Stimulated activated naive CD8-positive, alpha-beta T cell treated with anti-CD3 and anti-CD28 coated beads, Interleukin-15, amount 100 ng/mL, for 72 hours (primary cell): Measurements from ENCODE around the gene POU3F2.

Source experiments
- ATAC-seq: fragments of 150-1000 bp; cut with Tn5 transposase; 2 replicates; pipeline ENCODE4 v1.10.0; 2021; ENCODE audit warnings: mild to moderate bottlenecking, moderate library complexity
- DNase-seq, 2 donors: peaks; one replicate each; pipeline ENCODE4 v3.0.0; 2021 to 2022
- H3K27ac Mint-ChIP-seq, 2 donors: one replicate each; pipeline ENCODE4 v1.8.0; 2022; ENCODE audit warnings: mild to moderate bottlenecking in 2 of 2, mixed read lengths in 2 of 2, moderate library complexity in 2 of 2
- H3K27me3 Mint-ChIP-seq: one replicate; pipeline ENCODE4 v1.8.0; 2022; ENCODE audit warnings: mixed read lengths
- H3K4me1 Mint-ChIP-seq: one replicate; pipeline ENCODE4 v1.8.0; 2022; ENCODE audit warnings: mild to moderate bottlenecking, mixed read lengths
- H3K4me3 Mint-ChIP-seq, 2 donors: one replicate each; pipeline ENCODE4 v1.8.0; 2022; ENCODE audit warnings: mild to moderate bottlenecking in 2 of 2, mixed read lengths in 2 of 2, moderate library complexity in 1 of 2
- H3K9me3 Mint-ChIP-seq, 2 donors: one replicate each; pipeline ENCODE4 v1.8.0; 2022; ENCODE audit warnings: mixed read lengths in 2 of 2

The POU3F2 gene

GRCh38 chr6:98847416-98847778, 13.0 kb downstream of the POU3F2 start:
- DNase-seq (no peak), ATAC-seq (no peak)
- peaks cover 48% of the 10 kb centered on the region for H3K4me1 Mint-ChIP-seq
- peak overlapping the region in 1 of 2 donors; percentile 41 for H3K4me3 Mint-ChIP-seq
- H3K27me3 Mint-ChIP-seq: peaks cover 88% of the 10 kb centered on the region
- H3K9me3 Mint-ChIP-seq: no peaks in the 10 kb centered on the region
- H3K27ac Mint-ChIP-seq: no peak overlapping the region

- ATAC-seq: peak; percentile 63
- no peaks in the 10 kb centered on the region for H3K9me3 Mint-ChIP-seq
- peak overlapping the region in 1 of 2 donors; percentile 42 for H3K27ac Mint-ChIP-seq
- peaks cover 42% of the 10 kb centered on the region for H3K4me1 Mint-ChIP-seq
- peak in 1 of 2 donors; percentile 13 for DNase-seq
- peak overlapping the region in 1 of 2 donors; percentile 41 for H3K4me3 Mint-ChIP-seq
- H3K27me3 Mint-ChIP-seq: peaks cover 82% of the 10 kb centered on the region
Measured at GRCh38 chr6:98847779-98848538, 13.6 kb downstream of the POU3F2 start.

GRCh38 chr6:98848539-98849242, 14.3 kb downstream of the POU3F2 start:
- no peak for ATAC-seq
- no peaks in the 10 kb centered on the region for H3K9me3 Mint-ChIP-seq
- H3K4me1 Mint-ChIP-seq: peaks cover 35% of the 10 kb centered on the region
- no peak for DNase-seq
- peak overlapping the region in 1 of 2 donors; percentile 41 for H3K4me3 Mint-ChIP-seq
- H3K27me3 Mint-ChIP-seq: peaks cover 75% of the 10 kb centered on the region
- no peak overlapping the region for H3K27ac Mint-ChIP-seq

- Mint-ChIP-seq H3K4me3 (no peak overlapping the region), H3K27ac (no peak overlapping the region), H3K27me3 (no peaks in the 10 kb centered on the region), H3K4me1 (no peaks in the 10 kb centered on the region), H3K9me3 (peaks cover 0 to 5% of the 10 kb centered on the region in 2 donors)
- DNase-seq: no peak
- ATAC-seq: no peak
Measured at GRCh38 chr6:98864497-98864896, 30.1 kb downstream of the POU3F2 start.

- Mint-ChIP-seq H3K9me3 (peaks cover 0 to 5% of the 10 kb centered on the region in 2 donors), H3K4me1 (no peaks in the 10 kb centered on the region), H3K4me3 (no peak overlapping the region), H3K27me3 (no peaks in the 10 kb centered on the region), H3K27ac (no peak overlapping the region)
- ATAC-seq: no peak
- DNase-seq: no peak
Measured at GRCh38 chr6:98871057-98871456, 36.7 kb downstream of the POU3F2 start.

- Mint-ChIP-seq H3K9me3 (no peaks in the 10 kb centered on the region), H3K27me3 (no peaks in the 10 kb centered on the region), H3K4me3 (no peak overlapping the region), H3K27ac (no peak overlapping the region), H3K4me1 (no peaks in the 10 kb centered on the region)
- DNase-seq (no peak), ATAC-seq (no peak)
Measured at GRCh38 chr6:98871821-98872220, 37.4 kb downstream of the POU3F2 start.

- Mint-ChIP-seq H3K27me3 (no peaks in the 10 kb centered on the region), H3K4me1 (peaks cover 5% of the 10 kb centered on the region), H3K4me3 (no peak overlapping the region), H3K27ac (no peak overlapping the region), H3K9me3 (no peaks in the 10 kb centered on the region)
- DNase-seq: no peak
- no peak for ATAC-seq
Measured at GRCh38 chr6:98875375-98875774, 41.0 kb downstream of the POU3F2 start.

- peaks cover 12% of the 10 kb centered on the region for H3K4me1 Mint-ChIP-seq
- DNase-seq: no peak
- H3K4me3 Mint-ChIP-seq: no peak overlapping the region
- no peaks in the 10 kb centered on the region for H3K27me3 Mint-ChIP-seq
- ATAC-seq: no peak
- H3K9me3 Mint-ChIP-seq: no peaks in the 10 kb centered on the region
- H3K27ac Mint-ChIP-seq: no peak overlapping the region
Measured at GRCh38 chr6:98877250-98877649, 42.9 kb downstream of the POU3F2 start.

- H3K4me3 Mint-ChIP-seq: no peak overlapping the region
- H3K4me1 Mint-ChIP-seq: peaks cover 12% of the 10 kb centered on the region
- H3K9me3 Mint-ChIP-seq: no peaks in the 10 kb centered on the region
- H3K27me3 Mint-ChIP-seq: no peaks in the 10 kb centered on the region
- peak overlapping the region in 1 of 2 donors; percentile 57 for H3K27ac Mint-ChIP-seq
- ATAC-seq (peak; percentile 61), DNase-seq (no peak)
Measured at GRCh38 chr6:98880486-98880885, 46.1 kb downstream of the POU3F2 start.

GRCh38 chr6:98885330-98885729, 51.0 kb downstream of the POU3F2 start:
- Mint-ChIP-seq H3K4me3 (no peak overlapping the region), H3K9me3 (no peaks in the 10 kb centered on the region), H3K27me3 (no peaks in the 10 kb centered on the region), H3K27ac (no peak overlapping the region), H3K4me1 (peaks cover 12% of the 10 kb centered on the region)
- DNase-seq (no peak), ATAC-seq (no peak)

GRCh38 chr6:98887650-98888049, 53.3 kb downstream of the POU3F2 start:
- Mint-ChIP-seq H3K27me3 (no peaks in the 10 kb centered on the region), H3K27ac (no peak overlapping the region), H3K9me3 (no peaks in the 10 kb centered on the region), H3K4me3 (no peak overlapping the region), H3K4me1 (peaks cover 4% of the 10 kb centered on the region)
- ATAC-seq: no peak
- no peak for DNase-seq
